GM18499 (cell line): Measurements from ENCODE around the gene CPLX4.

Source experiments
- ATAC-seq: cut with Tn5 transposase; IDR thresholded peaks from one replicate; pipeline ENCODE4 v1.9.1; 2021; ENCODE audit warnings: moderate number of reproducible peaks; ENCODE audit not compliant: insufficient read depth, unreplicated experiment

Gene CPLX4

GRCh38 chr18:59308248-59308937 is 10.1 kb downstream of the CPLX4 start:
- ATAC-seq: no peak

GRCh38 chr18:59306640-59307039 is 11.8 kb downstream of the CPLX4 start:
- no peak for ATAC-seq

DNA sequence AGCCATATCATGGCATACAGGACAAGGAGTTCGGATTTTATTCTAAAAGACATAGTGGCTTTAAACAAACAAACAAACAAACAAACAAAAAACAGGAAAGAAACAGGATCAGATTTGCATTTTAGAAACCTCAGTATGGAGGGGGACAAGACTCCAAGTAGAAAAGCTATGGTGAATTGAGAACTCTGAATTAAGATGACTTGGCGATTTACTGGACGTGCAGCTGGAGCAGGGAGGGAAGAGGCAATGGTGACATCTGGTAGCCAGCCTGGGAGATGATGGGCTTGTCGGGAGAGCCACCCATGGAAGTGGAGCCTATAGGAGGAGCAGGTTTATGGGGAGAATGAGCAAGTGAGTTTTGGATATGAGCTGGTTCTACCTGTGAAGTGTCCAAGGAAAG is 13.2 kb downstream of the CPLX4 start:
- ATAC-seq: no peak

- no peak for ATAC-seq
Observed at GRCh38 chr18:59303656-59304195, 14.7 kb downstream of the CPLX4 start.

DNA sequence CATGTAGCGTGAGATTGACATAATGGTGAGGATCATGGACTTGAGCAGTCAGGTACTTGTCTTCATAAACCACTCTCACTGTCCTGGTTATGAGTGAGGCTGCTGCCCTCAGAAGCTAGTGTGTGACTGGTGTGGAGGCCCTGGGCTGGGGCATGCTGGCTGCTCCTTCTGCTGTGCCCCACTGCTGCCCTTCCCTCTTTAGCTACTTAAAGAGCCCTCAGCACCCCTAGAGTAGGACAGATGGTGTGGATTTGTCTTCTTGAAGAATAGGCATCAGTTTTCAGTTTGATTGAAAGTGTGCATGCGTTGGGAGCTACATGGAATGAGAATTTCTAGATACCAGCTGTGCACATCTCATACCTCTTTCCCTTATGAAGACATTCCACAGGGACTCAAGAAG is 15.4 kb downstream of the CPLX4 start:
- ATAC-seq: no peak

DNA sequence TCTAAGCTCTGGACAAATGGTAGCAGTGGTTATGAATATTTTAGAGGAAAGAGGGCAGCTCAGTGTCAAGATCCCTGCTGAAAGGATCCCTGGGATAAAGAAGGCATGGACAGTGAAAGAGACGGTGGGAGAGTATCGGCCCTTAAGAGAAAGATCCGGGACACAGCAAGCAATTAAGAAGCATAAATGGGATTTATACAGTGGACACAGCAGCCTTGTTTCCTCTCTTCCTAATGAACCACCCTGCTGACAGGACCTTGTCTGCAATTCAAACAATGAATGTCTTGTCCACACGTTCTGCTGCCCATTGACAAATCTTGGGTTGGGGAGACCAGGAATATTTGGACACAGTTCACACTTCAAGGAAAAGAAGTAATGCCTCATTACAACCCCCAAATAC is 16.5 kb downstream of the CPLX4 start:
- no peak for ATAC-seq

GRCh38 chr18:59300676-59301285 is 17.7 kb downstream of the CPLX4 start:
- ATAC-seq: no peak

DNA sequence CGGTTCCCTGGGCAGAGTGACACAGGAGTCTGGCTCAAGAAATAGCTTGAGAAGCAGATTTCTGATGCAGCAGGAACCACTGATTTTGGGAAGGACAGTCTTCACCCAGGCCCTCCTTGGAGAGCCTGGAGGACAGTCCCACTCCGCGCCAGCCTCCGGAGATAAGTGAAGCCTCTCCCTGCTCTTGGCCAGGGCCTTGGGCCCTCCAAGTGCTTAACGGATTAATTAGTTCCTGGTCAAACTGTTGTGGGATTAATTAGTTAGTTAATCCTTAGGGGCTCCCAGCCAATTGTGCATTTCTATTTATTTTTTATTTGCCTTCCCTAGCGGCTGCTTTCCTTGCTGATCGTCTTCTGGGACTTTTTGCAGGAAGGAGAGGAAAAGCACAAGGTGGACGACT is 19.6 kb downstream of the CPLX4 start:
- no peak for ATAC-seq

DNA sequence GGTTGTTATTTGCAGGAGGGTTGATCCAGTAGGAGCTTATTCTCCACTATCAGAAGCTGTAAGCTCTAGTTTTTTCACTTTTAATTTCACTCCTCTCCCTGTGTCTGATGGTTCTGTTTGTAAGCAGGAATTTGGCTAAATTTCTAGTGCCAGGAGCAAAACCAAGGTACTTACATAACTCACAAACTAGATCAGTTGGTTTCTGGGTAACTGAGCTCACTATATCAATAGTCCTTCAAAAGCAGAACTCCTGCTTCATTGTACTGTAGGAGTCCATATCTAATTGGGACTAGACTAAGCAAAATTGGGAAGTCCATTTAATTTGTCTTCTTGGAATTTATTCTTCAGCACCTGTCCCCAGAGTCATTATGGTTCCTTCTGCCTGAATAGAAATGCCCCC is 25.1 kb downstream of the CPLX4 start:
- no peak for ATAC-seq

DNA sequence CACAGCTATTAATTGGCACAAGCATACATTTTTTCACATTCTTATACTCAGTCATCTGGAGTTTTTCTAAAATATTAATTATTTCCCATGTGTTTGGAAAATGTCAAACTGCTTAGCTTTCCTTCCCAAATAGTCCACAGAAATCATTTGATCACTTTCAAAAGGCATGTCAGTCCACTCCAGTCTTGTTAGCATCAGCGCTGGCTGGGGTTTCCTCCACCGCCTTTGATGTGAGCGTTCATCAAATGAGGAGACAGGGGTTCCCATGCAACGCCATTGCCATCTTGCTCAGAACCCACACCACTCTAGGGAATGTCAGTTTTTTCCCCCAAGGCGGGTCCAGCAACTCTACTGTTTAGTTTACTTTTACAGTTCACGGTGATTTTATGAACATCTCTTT is 32.1 kb downstream of the CPLX4 start:
- ATAC-seq: no peak

DNA sequence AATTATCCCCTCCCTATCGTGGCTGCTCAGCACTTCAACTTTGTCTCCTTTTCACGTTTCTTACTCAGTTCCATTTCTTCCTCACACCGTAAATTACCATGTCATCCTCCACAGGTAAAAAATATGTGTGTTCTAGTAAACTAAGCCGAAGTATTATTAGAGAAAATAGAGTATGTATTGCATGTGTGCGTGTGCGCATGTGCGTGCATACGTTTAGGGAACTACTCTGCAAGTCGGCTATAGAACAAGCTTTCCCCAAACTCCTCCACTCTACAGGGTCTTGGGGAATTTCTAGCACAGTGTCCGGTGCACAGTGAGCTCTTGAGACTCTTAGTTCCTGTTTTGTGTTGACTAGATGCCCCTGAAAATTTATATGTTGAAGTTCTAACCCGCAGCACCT is 36.1 kb downstream of the CPLX4 start:
- ATAC-seq: no peak

DNA sequence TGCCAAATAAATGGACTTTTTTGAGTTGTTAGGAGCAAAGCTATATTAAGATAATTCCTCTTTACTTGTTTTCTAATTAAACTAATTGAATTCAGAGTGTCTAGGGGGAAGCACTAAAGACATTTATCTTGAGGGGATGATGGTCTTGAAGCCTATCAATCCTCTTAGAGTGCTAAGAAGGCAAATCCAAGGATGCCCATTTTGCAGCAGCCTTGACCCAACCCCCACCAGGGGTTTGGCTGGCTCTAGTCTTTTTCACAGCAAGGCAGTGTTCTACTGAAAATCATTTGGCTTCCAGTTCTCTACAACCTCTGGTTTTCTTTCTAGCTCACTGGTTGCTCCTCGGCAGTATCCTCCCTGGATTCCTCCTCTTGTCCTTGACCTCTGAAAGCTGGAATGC is 38.7 kb downstream of the CPLX4 start:
- no peak for ATAC-seq

GRCh38 chr18:59279193-59279592 is 39.3 kb downstream of the CPLX4 start:
- ATAC-seq: no peak

GRCh38 chr18:59278793-59279192 is 39.7 kb downstream of the CPLX4 start:
- no peak for ATAC-seq

- no peak for ATAC-seq
Observed at GRCh38 chr18:59276047-59276446, 42.4 kb downstream of the CPLX4 start.

DNA sequence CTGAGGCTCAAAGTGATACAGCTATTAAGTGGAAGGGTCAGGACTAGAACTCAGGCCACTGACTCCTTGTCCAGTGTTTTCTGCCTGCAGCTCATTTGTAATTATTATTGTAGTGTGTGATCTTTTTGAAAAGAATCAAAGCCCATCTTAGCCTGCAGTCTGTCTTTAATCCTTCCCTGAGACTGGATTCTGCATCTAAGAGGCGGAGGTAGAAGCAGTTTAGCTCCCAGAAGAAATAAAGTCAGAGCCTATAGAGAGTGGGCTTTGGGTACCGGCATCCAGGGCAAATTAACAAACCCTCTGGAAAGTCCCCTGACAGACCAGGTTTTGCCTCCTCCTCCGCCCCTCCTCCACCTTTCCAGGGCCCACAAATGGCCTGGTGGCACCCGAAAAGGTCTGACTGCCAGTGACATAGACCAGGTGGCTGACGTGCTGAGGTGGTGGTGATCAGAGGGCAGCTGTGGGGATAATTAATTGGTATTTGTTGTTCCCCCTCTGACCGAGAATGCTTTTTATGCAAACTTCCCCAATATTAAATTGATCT is 43.0 kb downstream of the CPLX4 start:
- no peak for ATAC-seq

DNA sequence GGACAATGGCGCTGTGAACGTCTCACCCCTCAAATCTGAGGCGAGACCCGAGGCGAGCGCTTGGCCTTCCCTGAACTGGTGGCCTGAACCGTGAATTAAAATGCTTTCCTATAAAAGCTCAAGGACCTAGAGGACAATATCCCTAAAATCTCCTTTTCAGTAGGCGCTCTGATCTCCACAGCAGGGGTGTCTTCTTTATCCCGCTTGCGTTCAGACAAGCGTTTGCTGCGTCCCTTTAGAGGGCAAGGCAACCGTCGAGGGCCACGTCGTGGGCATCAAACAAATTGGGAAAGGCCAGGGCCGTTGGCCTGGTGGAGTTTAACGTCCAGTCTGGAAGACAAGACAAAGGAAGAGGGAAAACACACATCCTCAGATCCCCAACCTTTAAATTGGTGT is 43.9 kb downstream of the CPLX4 start:
- no peak for ATAC-seq

DNA sequence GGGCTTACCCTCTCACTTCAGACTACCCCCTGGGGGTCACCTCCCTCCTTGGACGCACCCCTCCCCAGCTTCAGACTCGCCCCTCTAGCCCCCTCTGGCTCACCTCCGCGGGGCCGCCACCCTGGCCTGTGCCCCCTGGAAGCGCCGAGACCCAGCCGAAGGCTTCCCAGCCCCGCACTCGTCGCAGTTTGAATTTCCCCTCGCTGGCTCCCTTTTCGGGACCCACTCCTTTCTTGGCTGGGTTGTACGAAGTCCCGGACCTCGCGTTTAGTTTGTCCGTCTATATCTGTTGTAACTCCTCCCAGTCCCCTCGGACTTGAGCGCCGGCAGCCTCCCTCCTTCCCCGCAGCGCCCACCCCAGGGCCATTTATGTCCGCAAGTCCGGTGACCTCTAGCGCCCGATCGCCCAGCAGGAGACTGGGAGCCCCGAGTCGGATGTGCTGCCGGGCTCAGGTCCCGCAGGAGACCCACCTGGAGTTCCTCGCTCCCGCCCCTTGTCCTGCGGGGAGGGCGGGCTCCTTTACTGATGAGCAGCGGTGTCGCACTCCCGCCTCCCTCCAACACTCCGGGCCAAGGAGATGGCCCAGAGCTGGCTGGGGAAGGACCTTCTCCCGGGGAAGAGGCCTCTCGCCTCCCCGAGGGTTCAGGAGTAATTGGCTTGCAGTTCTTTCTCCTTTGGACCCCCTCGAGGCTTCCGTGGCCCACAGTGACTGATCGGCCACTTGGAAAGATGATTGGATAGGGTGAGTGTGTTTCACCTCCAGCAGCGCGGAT is 44.5 kb downstream of the CPLX4 start:
- ATAC-seq: no peak

DNA sequence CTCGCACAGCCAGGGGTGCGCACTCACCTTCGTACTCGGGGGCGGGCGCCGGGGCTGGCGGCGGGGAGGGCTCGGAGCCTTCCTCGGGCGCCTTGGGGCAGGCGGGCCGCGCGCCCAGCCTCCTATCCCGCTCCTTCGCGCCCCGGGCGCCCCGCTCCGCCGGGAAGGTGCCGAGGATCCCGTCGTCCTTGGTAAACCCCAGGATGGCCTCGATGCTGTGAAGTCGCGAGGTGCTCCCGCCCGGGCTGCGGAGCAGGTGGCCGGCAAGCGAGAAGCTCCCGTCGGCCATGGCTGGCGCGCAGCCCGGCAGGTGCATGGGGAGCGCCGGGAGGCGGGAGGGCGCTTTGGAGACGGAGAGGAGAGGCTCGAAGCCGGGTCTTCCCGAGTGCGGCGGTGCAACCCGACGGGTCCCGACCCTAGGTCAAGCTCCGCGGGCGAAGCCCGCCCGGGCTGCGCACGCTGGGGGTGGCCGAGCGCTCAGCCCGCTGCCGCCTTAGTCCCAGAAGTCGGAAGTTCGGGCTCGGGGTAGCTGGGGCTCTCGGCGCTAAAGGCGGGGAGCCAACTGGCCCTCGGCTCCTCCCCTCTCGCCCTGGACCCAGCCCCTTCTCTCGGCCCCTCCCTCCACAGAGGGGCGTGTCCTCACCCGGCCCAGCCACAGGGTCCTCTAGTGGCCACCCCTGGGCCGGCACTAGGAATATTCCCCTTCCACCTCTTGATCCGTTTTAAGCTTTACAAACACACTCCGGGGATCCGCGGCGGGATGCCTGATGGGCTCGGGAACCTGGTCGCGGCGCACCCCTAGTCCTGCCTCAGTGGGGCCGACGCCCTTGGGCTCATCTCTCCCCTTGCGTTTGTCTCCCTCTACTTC is 45.3 kb downstream of the CPLX4 start, which contains the start of gene RAX:
Gene RAX, minus strand, starts transcription at position 564 of the 868 bp plus-strand sequence. Its CDS starts 248 bp downstream, at position 316.
- no peak for ATAC-seq
